Measurements from ENCODE around the gene COL3A1. TPM values are rescaled to one million over a fixed set of nuclear protein-coding genes. Genes with fewer than 3 reads are reported as not detected.
A peak's percentile ranks its signal among the peaks of the same experiment; 100 is the strongest.

The COL3A1 gene
- total and polyA plus RNA-seq, 2 experiments from 2014 or later = 0.17 to 0.31 TPM

GRCh38 chr2:188975497-188976102, 1.4 kb downstream of the COL3A1 start:
- Histone ChIP-seq H4K20me1 (replicated peaks; ENCODE audit: insufficient read depth) (no peaks in the 10 kb centered on the region), H3K4me3 (no peak overlapping the region), H3K27me3 (ENCODE audit: insufficient read depth) (no peaks in the 10 kb centered on the region), H2AFZ (peak overlapping the region; percentile 49), H3K9me2 (ENCODE audit: insufficient read depth) (no peaks in the 10 kb centered on the region), H3K79me2 (replicated peaks; ENCODE audit: insufficient read depth) (no peaks in the 10 kb centered on the region), H3K36me3 (ENCODE audit: insufficient read depth) (no peaks in the 10 kb centered on the region), H3F3A (replicated peaks; ENCODE audit: low read depth) (no peaks in the 10 kb centered on the region), H3K4me1 (ENCODE audit: insufficient read depth) (no peaks in the 10 kb centered on the region), H3K27ac (ENCODE audit: low read depth) (no peak overlapping the region), H3K4me2 (no peak overlapping the region)
- DNase-seq (ENCODE audit: low spot score) (peak; percentile 28), ATAC-seq (peak; percentile 89)
- Mint-ChIP-seq H3K9me3 (no peaks in the 10 kb centered on the region), H3K4me1 (peaks cover 5% of the 10 kb centered on the region; the same call in 2 of the 3 replicates), H3K4me3 (no peak overlapping the region), H3K27ac (no peak overlapping the region), H3K36me3 (ENCODE audit: low read depth) (no peaks in the 10 kb centered on the region), H3K27me3 (ENCODE audit: insufficient read depth, low read depth, poor library complexity) (no peaks in the 10 kb centered on the region)
- TF ChIP-seq POLR2AphosphoS5 (IDR thresholded peaks at IDR 0.05; ENCODE audit: low read depth) = no peak
- TF ChIP-seq JUNB (IDR thresholded peaks at IDR 0.05; ENCODE audit: unreplicated experiment) = no peak
- TF ChIP-seq REST (IDR thresholded peaks at IDR 0.05; ENCODE audit: unreplicated experiment) = no peak

- H3K4me2 ChIP-seq = no peak overlapping the region
- H3K36me3 Mint-ChIP-seq (ENCODE audit: low read depth) = no peaks in the 10 kb centered on the region
- no peak overlapping the region for H3K27ac ChIP-seq (ENCODE audit: low read depth)
- H3K4me3 ChIP-seq = no peak overlapping the region
- DNase-seq (ENCODE audit: low spot score) = no peak
- no peaks in the 10 kb centered on the region for H3K9me2 ChIP-seq (ENCODE audit: insufficient read depth)
- no peak for ATAC-seq
- no peaks in the 10 kb centered on the region for H3K36me3 ChIP-seq (ENCODE audit: insufficient read depth)
- no peaks in the 10 kb centered on the region for H4K20me1 ChIP-seq (replicated peaks; ENCODE audit: insufficient read depth)
- H2AFZ ChIP-seq = no peak overlapping the region
- no peaks in the 10 kb centered on the region for H3K27me3 Mint-ChIP-seq (ENCODE audit: insufficient read depth, low read depth, poor library complexity)
- H3K9me3 Mint-ChIP-seq = no peaks in the 10 kb centered on the region
- H3K4me3 Mint-ChIP-seq = no peak overlapping the region
- H3K79me2 ChIP-seq (replicated peaks; ENCODE audit: insufficient read depth) = no peaks in the 10 kb centered on the region
- no peaks in the 10 kb centered on the region for H3K4me1 ChIP-seq (ENCODE audit: insufficient read depth)
- TF ChIP-seq CTCF (conservative IDR thresholded peaks at IDR 0.05; ENCODE audit: low read depth in 2 of 2) = peak; percentile 10 to 25; a peak in 2 of 4 replicates
- no peak for TF ChIP-seq POLR2AphosphoS5 (IDR thresholded peaks at IDR 0.05; ENCODE audit: low read depth)
- no peak for TF ChIP-seq CREB1 (CRISPR knock-in tag; IDR thresholded peaks at IDR 0.05; ENCODE audit: low read depth)
- TF ChIP-seq NANOG (IDR thresholded peaks at IDR 0.05; ENCODE audit: borderline replicate concordance) = no peak
- no peak for TF ChIP-seq ZNF114 (CRISPR knock-in tag; IDR thresholded peaks at IDR 0.05)
- no peaks in the 10 kb centered on the region for H3K27me3 ChIP-seq (ENCODE audit: insufficient read depth)
- H3K4me1 Mint-ChIP-seq = peaks cover 5% of the 10 kb centered on the region; the same call in 2 of the 3 replicates
- no peaks in the 10 kb centered on the region for H3F3A ChIP-seq (replicated peaks; ENCODE audit: low read depth)
- H3K27ac Mint-ChIP-seq = no peak overlapping the region
Measured at GRCh38 chr2:188976545-188977268, 2.5 kb downstream of the COL3A1 start.
